GM06990 (cell line): ENCODE measurements around the gene GLYAT.

Experiments
- DNase-seq: peaks from one replicate; pipeline ENCODE4 v3.0.0-alpha.2; 2011; ENCODE audit not compliant: insufficient read length; ENCODE audit errors: extremely low read depth
- H3K27me3 ChIP-seq: replicated peaks from 2 replicates; pipeline ENCODE4 v1.6.0; 2011; ENCODE audit warnings: low read length; ENCODE audit not compliant: control insufficient read depth, insufficient read depth
- H3K36me3 ChIP-seq: 2 replicates; pipeline ENCODE4 v1.5.1; 2011; ENCODE audit warnings: low read length; ENCODE audit not compliant: control insufficient read depth, insufficient read depth
- H3K4me3 ChIP-seq: replicated peaks from 2 replicates; pipeline ENCODE4 v1.5.1; 2011; ENCODE audit warnings: low read depth, mild to moderate bottlenecking, control low read depth, low read length
- CTCF ChIP-seq: IDR thresholded peaks from 2 replicates; pipeline ENCODE4 v1.5.1; 2011; ENCODE audit warnings: low read length, control low read depth, mild to moderate bottlenecking, inconsistent platforms; ENCODE audit not compliant: insufficient read depth, poor library complexity, severe bottlenecking

The GLYAT gene

GRCh38 chr11:58742140-58742539 is 10.4 kb upstream of the GLYAT start:
- no peak for TF ChIP-seq CTCF
- DNase-seq = no peak
- H3K27me3 ChIP-seq = no peaks in the 10 kb centered on the region
- H3K4me3 ChIP-seq = no peak overlapping the region
- no peaks in the 10 kb centered on the region for H3K36me3 ChIP-seq

GRCh38 chr11:58741127-58741526 is 9.4 kb upstream of the GLYAT start:
- Histone ChIP-seq H3K27me3 (no peaks in the 10 kb centered on the region), H3K36me3 (no peaks in the 10 kb centered on the region), H3K4me3 (no peak overlapping the region)
- DNase-seq = no peak
- TF ChIP-seq CTCF = no peak

GRCh38 chr11:58740447-58740846 is 8.7 kb upstream of the GLYAT start:
- DNase-seq = no peak
- no peaks in the 10 kb centered on the region for H3K36me3 ChIP-seq
- H3K27me3 ChIP-seq = no peaks in the 10 kb centered on the region
- no peak for TF ChIP-seq CTCF
- H3K4me3 ChIP-seq = no peak overlapping the region

GRCh38 chr11:58739725-58740430 is 8.1 kb upstream of the GLYAT start:
- H3K36me3 ChIP-seq = no peaks in the 10 kb centered on the region
- DNase-seq = no peak
- H3K4me3 ChIP-seq = no peak overlapping the region
- TF ChIP-seq CTCF = no peak
- no peaks in the 10 kb centered on the region for H3K27me3 ChIP-seq

- DNase-seq = no peak
- Histone ChIP-seq H3K27me3 (no peaks in the 10 kb centered on the region; the same call in 1 of the 2 replicates), H3K4me3 (no peak overlapping the region), H3K36me3 (no peaks in the 10 kb centered on the region)
- TF ChIP-seq CTCF = no peak
These were observed 3.1 kb upstream of the GLYAT start for GRCh38 chr11:58734681-58735490.
